Measurements from ENCODE around the gene MILR1. TPM values are rescaled to one million over a fixed set of nuclear protein-coding genes. Genes with fewer than 3 reads are reported as not detected.

MILR1 gene
- polyA plus RNA-seq, 1 donor (not counting 4 experiments of a cell fraction or from before 2014, with no cell fraction given), result not detected

- Histone ChIP-seq H2AFZ (ENCODE audit: control insufficient read depth, low read length) (no peak overlapping the region), H3K27me3 (ENCODE audit: control insufficient read depth, extremely low read depth, insufficient read depth, low read length) (no peaks in the 10 kb centered on the region)
- FAIRE-seq, result no peak
These were observed 56.7 kb downstream of the MILR1 start for GRCh38 chr17:64505340-64506200.

GRCh38 chr17:64506201-64506575 lies 57.3 kb downstream of the MILR1 start, which contains the start of gene DDX5:
Gene DDX5, minus strand, starts transcription at chr17:64506289. Its CDS starts 170 bp downstream, at chr17:64506119.
- H3K36me3 ChIP-seq (ENCODE audit: control insufficient read depth in 2 of 2, extremely low read depth in 1 of 2, insufficient read depth in 2 of 2, low read length in 2 of 2), result peaks cover 14 to 56% of the 10 kb centered on the region in 2 experiments
- no peak for FAIRE-seq

More at GRCh38 chr17:64505340-64506200, 56.7 kb downstream of the MILR1 start:
- Histone ChIP-seq H3K4me3 (ENCODE audit: control insufficient read depth in 2 of 3, extremely low read depth in 1 of 3, insufficient read depth in 2 of 3, low read depth in 1 of 3, low read length in 3 of 3) (peak overlapping the region; percentile 75 to 100 (median 95)), H3K4me1 (ENCODE audit: control insufficient read depth, extremely low read depth, insufficient read depth, low read length) (peaks cover 50% of the 10 kb centered on the region), H3K79me2 (ENCODE audit: control insufficient read depth, insufficient read depth, low read length) (peaks cover 86% of the 10 kb centered on the region), H3K36me3 (ENCODE audit: control insufficient read depth in 2 of 2, extremely low read depth in 1 of 2, insufficient read depth in 2 of 2, low read length in 2 of 2) (peaks cover 20 to 60% of the 10 kb centered on the region in 2 experiments), H3K9ac (ENCODE audit: control insufficient read depth, extremely low read depth, insufficient read depth, low read length) (peak overlapping the region; percentile 100), H3K27ac (ENCODE audit: control insufficient read depth, insufficient read depth, low read length) (peak overlapping the region; percentile 99), H3K4me2 (ENCODE audit: control insufficient read depth, extremely low read depth, insufficient read depth, low read depth, low read length) (peak overlapping the region; percentile 96), H3K9me1 (ENCODE audit: control insufficient read depth, extremely low read depth, insufficient read depth, low read length) (no peaks in the 10 kb centered on the region), H4K20me1 (ENCODE audit: control insufficient read depth, extremely low read depth, insufficient read depth, low read length) (peaks cover 36% of the 10 kb centered on the region), H3K9me3 (ENCODE audit: control insufficient read depth, low read depth, low read length) (no peaks in the 10 kb centered on the region)
- DNase-seq (ENCODE audit: low read depth, low spot score), result no peak
- dilution Hi-C loops (cut with MboI; ENCODE audit: extremely low pct_ligation_motif_present, low sequenced_read_pairs), result no loop called here
- TF ChIP-seq CTCF (optimal IDR thresholded peaks at IDR 0.05 in 1 of 3, IDR thresholded peaks at IDR 0.05 in 1 of 3, conservative IDR thresholded peaks at IDR 0.05 in 1 of 3; ENCODE audit: extremely low read depth in 1 of 3, insufficient read depth in 2 of 3, low read length in 3 of 3), result no peak
- no peak for TF ChIP-seq EZH2 (IDR thresholded peaks at IDR 0.05; ENCODE audit: low read length)

More at GRCh38 chr17:64506201-64506575, 57.3 kb downstream of the MILR1 start, which contains the start of gene DDX5:
- no peaks in the 10 kb centered on the region for H3K9me1 ChIP-seq (ENCODE audit: control insufficient read depth, extremely low read depth, insufficient read depth, low read length)
- H2AFZ ChIP-seq (ENCODE audit: control insufficient read depth, low read length), result peak within 1 kb of the TSS; percentile 68
- H3K27me3 ChIP-seq (ENCODE audit: control insufficient read depth, extremely low read depth, insufficient read depth, low read length), result no peaks in the 10 kb centered on the region
- H3K4me3 ChIP-seq (ENCODE audit: control insufficient read depth in 2 of 3, extremely low read depth in 1 of 3, insufficient read depth in 2 of 3, low read depth in 1 of 3, low read length in 3 of 3), result peak within 1 kb of the TSS; percentile 75 to 100 (median 95)
- peak within 1 kb of the TSS; percentile 96 for H3K4me2 ChIP-seq (ENCODE audit: control insufficient read depth, extremely low read depth, insufficient read depth, low read depth, low read length)
- peaks cover 36% of the 10 kb centered on the region for H4K20me1 ChIP-seq (ENCODE audit: control insufficient read depth, extremely low read depth, insufficient read depth, low read length)
- peak within 1 kb of the TSS; percentile 99 for H3K27ac ChIP-seq (ENCODE audit: control insufficient read depth, insufficient read depth, low read length)
- peaks cover 82% of the 10 kb centered on the region for H3K79me2 ChIP-seq (ENCODE audit: control insufficient read depth, insufficient read depth, low read length)
- peaks cover 44% of the 10 kb centered on the region for H3K4me1 ChIP-seq (ENCODE audit: control insufficient read depth, extremely low read depth, insufficient read depth, low read length)
- no peak for TF ChIP-seq EZH2 (IDR thresholded peaks at IDR 0.05; ENCODE audit: low read length)
- dilution Hi-C loops (cut with MboI; ENCODE audit: extremely low pct_ligation_motif_present, low sequenced_read_pairs), result no loop called here
- no peaks in the 10 kb centered on the region for H3K9me3 ChIP-seq (ENCODE audit: control insufficient read depth, low read depth, low read length)
- peak within 1 kb of the TSS; percentile 100 for H3K9ac ChIP-seq (ENCODE audit: control insufficient read depth, extremely low read depth, insufficient read depth, low read length)
- DNase-seq (ENCODE audit: low read depth, low spot score), result peak; percentile 98
